GM11168 (cell line): ENCODE results near the gene EGR1.
"Not testable (repeated sequence)": the region's sequence is repeated elsewhere in the genome, so short reads cannot be mapped to it uniquely, and the experiment has no call there.

Experiments used
- in situ Hi-C: fragments of 300-500 bp; cut with MboI; formaldehyde crosslinking; loops from one replicate; pipeline ENCODE4 v1.12.0; 2022; ENCODE audit warnings: low sequenced_read_pairs; ENCODE audit not compliant: unreplicated experiment

The EGR1 gene

GRCh38 chr5:138503487-138504270 lies 38.4 kb downstream of the EGR1 start:
- in situ Hi-C loops, result no loop called here

GRCh38 chr5:138504799-138505198 lies 39.5 kb downstream of the EGR1 start:
- in situ Hi-C loops, result no loop called here

GRCh38 chr5:138506370-138507306 lies 41.4 kb downstream of the EGR1 start:
- in situ Hi-C loops, result no loop called here

- in situ Hi-C loops, result not testable (repeated sequence)
These were observed 42.2 kb downstream of the EGR1 start for GRCh38 chr5:138507485-138507884.

- in situ Hi-C loops, result no loop called here
These were observed 43.7 kb downstream of the EGR1 start for GRCh38 chr5:138508958-138509357.

- in situ Hi-C loops, result no loop called here
These were observed 48.7 kb downstream of the EGR1 start for GRCh38 chr5:138514021-138514420.

GRCh38 chr5:138515556-138516245 lies 50.4 kb downstream of the EGR1 start:
- in situ Hi-C loops, result no loop called here

GRCh38 chr5:138517437-138517836 lies 52.2 kb downstream of the EGR1 start:
- in situ Hi-C loops, result no loop called here
